HepG2 (cell line): ENCODE results near the gene CMYA5. TPM values are rescaled to one million over a fixed set of nuclear protein-coding genes. Genes with fewer than 3 reads are reported as not detected.

Source experiments
- CHD2 ChIP-seq: IDR thresholded peaks from 2 replicates; pipeline ENCODE4 v1.6.1; 2011; ENCODE audit warnings: low read depth, low read length, improper control_type of control experiment
- DPF2 ChIP-seq: sonication (generic); formaldehyde crosslinking; IDR thresholded peaks from 2 replicates; pipeline ENCODE4 v1.4.0; 2020; ENCODE audit warnings: mild to moderate bottlenecking, low read depth, missing genetic modification reagents, borderline replicate concordance
- DRAP1 ChIP-seq: IDR thresholded peaks from 2 replicates; pipeline ENCODE4 v1.6.1; 2016; ENCODE audit warnings: missing genetic modification reagents, missing compliant biosample characterization
- ELF3 ChIP-seq: IDR thresholded peaks from 2 replicates; pipeline ENCODE4 v1.6.1; 2016; ENCODE audit warnings: missing genetic modification reagents, missing compliant biosample characterization
- FOSL1 ChIP-seq: sonication (generic); formaldehyde crosslinking; IDR thresholded peaks from 2 replicates; pipeline ENCODE4 v1.9.0; 2021; ENCODE audit warnings: missing genetic modification reagents, borderline replicate concordance
- HINFP ChIP-seq: sonication (generic); formaldehyde crosslinking; IDR thresholded peaks from 2 replicates; pipeline ENCODE4 v1.4.0; 2020; ENCODE audit warnings: low read depth, mild to moderate bottlenecking, missing genetic modification reagents
- MTF1 ChIP-seq: sonication (generic); formaldehyde crosslinking; IDR thresholded peaks from 2 replicates; pipeline ENCODE4 v1.5.0; 2020; ENCODE audit warnings: missing genetic modification reagents
- NR2F1 ChIP-seq, 2 experiments: fragments of 450-650 bp in 1 of 2; formaldehyde crosslinking in 1 of 2; IDR thresholded peaks; 2 replicates each; pipeline versions ENCODE4 v1.5.0 to v1.6.1; 2016 to 2020; ENCODE audit warnings: mild to moderate bottlenecking in 1 of 2, missing compliant biosample characterization in 1 of 2, missing genetic modification reagents in 1 of 2, moderate library complexity in 1 of 2
- PBX3 ChIP-seq: sonication (generic); formaldehyde crosslinking; IDR thresholded peaks from 2 replicates; pipeline ENCODE4 v1.8.1; 2023; ENCODE audit warnings: missing genetic modification reagents, inconsistent platforms, borderline replicate concordance
- PRDM10 ChIP-seq: sonication (generic); formaldehyde crosslinking; IDR thresholded peaks from 2 replicates; pipeline ENCODE4 v1.4.0; 2020; ENCODE audit warnings: low read depth, missing genetic modification reagents
- SAFB2 ChIP-seq: sonication (generic); formaldehyde crosslinking; IDR thresholded peaks from 2 replicates; pipeline ENCODE4 v1.5.1; 2020; ENCODE audit warnings: missing genetic modification reagents, low read depth, mild to moderate bottlenecking, borderline replicate concordance
- TRAFD1 ChIP-seq: sonication (generic); formaldehyde crosslinking; IDR thresholded peaks from 2 replicates; pipeline ENCODE4 v1.5.1; 2020; ENCODE audit warnings: missing genetic modification reagents, mild to moderate bottlenecking, borderline replicate concordance
- ZBTB21 ChIP-seq: sonication (generic); formaldehyde crosslinking; IDR thresholded peaks from 2 replicates; pipeline ENCODE4 v1.4.0; 2020; ENCODE audit warnings: missing genetic modification reagents
- ZMYM4 ChIP-seq: sonication (generic); formaldehyde crosslinking; IDR thresholded peaks from 2 replicates; pipeline ENCODE4 v1.8.1; 2023; ENCODE audit warnings: mild to moderate bottlenecking, missing genetic modification reagents
- ZNF326 ChIP-seq: sonication (generic); formaldehyde crosslinking; IDR thresholded peaks from 2 replicates; pipeline ENCODE4 v1.4.0; 2020; ENCODE audit warnings: missing genetic modification reagents, borderline replicate concordance
- ZNF430 ChIP-seq: sonication (generic); formaldehyde crosslinking; IDR thresholded peaks from 2 replicates; pipeline ENCODE4 v1.9.0; 2021; ENCODE audit warnings: mild to moderate bottlenecking, missing genetic modification reagents
- ZNF44 ChIP-seq: sonication (generic); formaldehyde crosslinking; IDR thresholded peaks from 2 replicates; pipeline ENCODE4 v1.5.1; 2020; ENCODE audit warnings: mild to moderate bottlenecking, missing genetic modification reagents
- ZNF792 ChIP-seq: IDR thresholded peaks from 2 replicates; pipeline ENCODE4 v1.6.1; 2016
- ZUFSP ChIP-seq: sonication (generic); formaldehyde crosslinking; IDR thresholded peaks from 2 replicates; pipeline ENCODE4 v1.9.0; 2021; ENCODE audit warnings: missing genetic modification reagents, mild to moderate bottlenecking, borderline replicate concordance
- polyA plus RNA-seq, 8 experiments: library from polyadenylated mRNA; depleted of rRNA in 3 of 8; stranded (reverse) in 7 of 8; unstranded in 1 of 8; fragments of >200 nt; fragmentation: Illumina TruSeq in 4 of 8; extraction: Trizol in 4 of 8; gene quantifications; 2 replicates each; pipeline versions ENCODE4 v1.2.1 to v1.2.3, GENCODE V29; 2011 to 2016; ENCODE audit warnings: low read depth in 4 of 8, missing spikeins in 1 of 8, mixed read lengths in 1 of 8; ENCODE audit not compliant: insufficient read depth in 1 of 8
- total RNA-seq, 5 experiments: library from RNA; depleted of rRNA; stranded (reverse); fragments of >200 nt; fragmentation: Illumina TruSeq; extraction: Trizol; gene quantifications; 2 replicates each; pipeline ENCODE4 v1.2.3, GENCODE V29; 2016; ENCODE audit warnings: low read depth in 1 of 5

Gene CMYA5
- total and polyA plus RNA-seq, 2 of the 13 experiments (the other 11 are each of a cell fraction or from before 2014, with no cell fraction given), result 0.13 to 0.51 TPM

- TF ChIP-seq NR2F1 (CRISPR knock-in tag; IDR thresholded peaks at IDR 0.05) (no peak), ZBTB21 (CRISPR knock-in tag) (no peak), TRAFD1 (no peak), DRAP1 (no peak), FOSL1 (CRISPR knock-in tag) (no peak), MTF1 (CRISPR knock-in tag) (no peak), ZNF430 (no peak), DPF2 (CRISPR knock-in tag) (peak; percentile 47; the same call in 1 of the 2 replicates), CHD2 (no peak), HINFP (CRISPR knock-in tag) (no peak), SAFB2 (CRISPR knock-in tag) (no peak), ZUFSP (no peak), PBX3 (no peak), ZNF792 (CRISPR knock-in tag) (no peak), ELF3 (CRISPR knock-in tag) (0 out of 2 replicates have a peak, but pooled peaks have one; percentile 38), PRDM10 (peak; percentile 92; the same call in 1 of the 2 replicates), ZNF44 (no peak), ZMYM4 (peak; percentile 94), ZNF326 (CRISPR knock-in tag) (no peak)
These were observed 65.4 kb downstream of the CMYA5 start (continued) for GRCh38 chr5:79754865-79755555.
